ENCODE data around the gene PDE4D. TPM values are rescaled to one million over a fixed set of nuclear protein-coding genes. Genes with fewer than 3 reads are reported as not detected.

Gene PDE4D
- total and polyA plus RNA-seq, 2 experiments from 2014 or later, result 21.9 to 54.2 TPM

DNA sequence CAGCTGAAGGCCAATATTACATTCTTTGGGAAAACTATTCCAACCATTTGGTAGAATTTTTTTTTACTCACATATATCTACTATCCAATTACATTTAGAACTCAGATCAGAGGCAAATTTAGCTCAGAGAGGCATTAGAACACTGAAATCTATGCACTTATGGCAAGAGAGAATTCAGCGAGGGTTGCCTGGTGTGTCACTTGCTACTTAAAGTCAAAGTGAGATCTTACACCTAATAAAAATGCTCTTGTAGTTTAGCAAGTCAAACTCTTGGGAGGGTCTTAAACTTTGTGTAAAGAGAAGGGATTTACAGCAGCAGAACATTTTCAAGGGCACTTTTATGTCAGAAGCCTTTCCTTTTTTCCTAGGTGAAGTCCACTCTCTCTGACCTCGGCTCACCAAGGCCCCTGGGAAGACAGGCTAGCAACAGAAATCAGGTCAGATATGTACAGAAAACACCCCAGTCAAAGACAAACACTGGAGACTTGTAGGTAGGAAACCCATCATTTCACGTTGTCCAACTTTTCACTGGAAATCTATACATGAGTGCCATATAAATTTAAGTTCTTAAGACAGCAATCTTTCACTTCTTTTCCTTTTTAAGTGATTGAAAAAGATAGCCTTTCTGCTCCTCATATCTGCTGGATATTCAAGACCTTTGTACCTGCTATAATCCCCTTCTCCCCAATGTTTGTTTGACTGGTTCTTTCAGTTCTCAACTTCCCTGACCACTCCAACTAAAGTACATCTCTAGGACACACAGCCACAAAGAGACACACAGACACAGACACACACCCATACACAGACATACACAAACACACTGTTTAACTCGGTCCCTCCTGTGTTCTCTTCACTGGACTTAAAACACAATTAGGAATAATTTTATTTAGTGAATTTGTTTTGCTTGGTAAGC lies 635.8 kb downstream of the PDE4D start:
- no peak for DNase-seq (ENCODE audit: low read depth in 1 of 2, low spot score in 1 of 2)
- peaks cover 9% of the 10 kb centered on the region for H3K4me1 ChIP-seq (ENCODE audit: low read depth)
- no peak overlapping the region for H3K4me3 ChIP-seq
- H3K27me3 ChIP-seq, result no peaks in the 10 kb centered on the region
- H3K36me3 ChIP-seq, result no peaks in the 10 kb centered on the region
- TF ChIP-seq, protein P1, sequence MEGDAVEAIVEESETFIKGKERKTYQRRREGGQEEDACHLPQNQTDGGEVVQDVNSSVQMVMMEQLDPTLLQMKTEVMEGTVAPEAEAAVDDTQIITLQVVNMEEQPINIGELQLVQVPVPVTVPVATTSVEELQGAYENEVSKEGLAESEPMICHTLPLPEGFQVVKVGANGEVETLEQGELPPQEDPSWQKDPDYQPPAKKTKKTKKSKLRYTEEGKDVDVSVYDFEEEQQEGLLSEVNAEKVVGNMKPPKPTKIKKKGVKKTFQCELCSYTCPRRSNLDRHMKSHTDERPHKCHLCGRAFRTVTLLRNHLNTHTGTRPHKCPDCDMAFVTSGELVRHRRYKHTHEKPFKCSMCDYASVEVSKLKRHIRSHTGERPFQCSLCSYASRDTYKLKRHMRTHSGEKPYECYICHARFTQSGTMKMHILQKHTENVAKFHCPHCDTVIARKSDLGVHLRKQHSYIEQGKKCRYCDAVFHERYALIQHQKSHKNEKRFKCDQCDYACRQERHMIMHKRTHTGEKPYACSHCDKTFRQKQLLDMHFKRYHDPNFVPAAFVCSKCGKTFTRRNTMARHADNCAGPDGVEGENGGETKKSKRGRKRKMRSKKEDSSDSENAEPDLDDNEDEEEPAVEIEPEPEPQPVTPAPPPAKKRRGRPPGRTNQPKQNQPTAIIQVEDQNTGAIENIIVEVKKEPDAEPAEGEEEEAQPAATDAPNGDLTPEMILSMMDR (IDR thresholded peaks at IDR 0.05; ENCODE audit: low read depth, low read length), result no peak
- no peaks in the 10 kb centered on the region for H3K9me3 ChIP-seq (ENCODE audit: low read depth)
- H3K27ac ChIP-seq, result peak overlapping the region; percentile 60

GRCh38 chr5:59256331-59256730 lies 637.2 kb downstream of the PDE4D start:
- TF ChIP-seq, protein P1 (IDR thresholded peaks at IDR 0.05; ENCODE audit: low read depth, low read length), result no peak
- H3K4me1 ChIP-seq (ENCODE audit: low read depth), result peaks cover 9% of the 10 kb centered on the region
- no peaks in the 10 kb centered on the region for H3K27me3 ChIP-seq
- no peak overlapping the region for H3K27ac ChIP-seq
- no peak for DNase-seq (ENCODE audit: low read depth in 1 of 2, low spot score in 1 of 2)
- H3K36me3 ChIP-seq, result no peaks in the 10 kb centered on the region
- H3K4me3 ChIP-seq, result no peak overlapping the region
- no peaks in the 10 kb centered on the region for H3K9me3 ChIP-seq (ENCODE audit: low read depth)

GRCh38 chr5:59254055-59254687 lies 639.4 kb downstream of the PDE4D start:
- TF ChIP-seq, protein P1 (IDR thresholded peaks at IDR 0.05; ENCODE audit: low read depth, low read length), result no peak
- Histone ChIP-seq H3K9me3 (ENCODE audit: low read depth) (no peaks in the 10 kb centered on the region), H3K27ac (no peak overlapping the region), H3K4me3 (no peak overlapping the region), H3K4me1 (ENCODE audit: low read depth) (peaks cover 9% of the 10 kb centered on the region), H3K27me3 (no peaks in the 10 kb centered on the region), H3K36me3 (no peaks in the 10 kb centered on the region)
- DNase-seq (ENCODE audit: low read depth in 1 of 2, low spot score in 1 of 2), result no peak

- Histone ChIP-seq H3K27ac (no peak overlapping the region), H3K9me3 (ENCODE audit: low read depth) (no peaks in the 10 kb centered on the region), H3K36me3 (no peaks in the 10 kb centered on the region), H3K27me3 (no peaks in the 10 kb centered on the region), H3K4me1 (ENCODE audit: low read depth) (peaks cover 9% of the 10 kb centered on the region), H3K4me3 (no peak overlapping the region)
- no peak for DNase-seq (ENCODE audit: low read depth in 1 of 2, low spot score in 1 of 2)
- TF ChIP-seq, protein P1 (IDR thresholded peaks at IDR 0.05; ENCODE audit: low read depth, low read length), result no peak
Observed at GRCh38 chr5:59253625-59254024, 639.9 kb downstream of the PDE4D start.

DNA sequence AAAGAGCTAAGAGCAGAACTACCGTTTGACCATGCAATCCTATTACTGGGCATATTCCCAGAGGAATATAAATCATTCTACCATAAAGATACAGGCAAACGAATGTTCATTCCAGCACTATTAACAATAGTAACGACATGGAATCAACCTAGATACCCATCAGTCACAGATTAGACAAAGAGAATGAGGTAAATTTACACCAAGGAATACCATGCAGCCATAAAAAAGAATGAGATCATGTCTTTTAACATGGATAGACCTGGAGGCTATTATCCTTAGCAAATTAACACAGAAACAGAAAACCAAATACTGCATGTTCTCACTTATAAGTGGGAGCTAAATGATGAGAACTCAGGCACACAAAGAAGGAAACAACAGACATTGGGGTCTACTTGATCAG lies 641.9 kb downstream of the PDE4D start:
- Histone ChIP-seq H3K36me3 (no peaks in the 10 kb centered on the region), H3K27ac (no peak overlapping the region), H3K9me3 (ENCODE audit: low read depth) (no peaks in the 10 kb centered on the region), H3K4me3 (no peak overlapping the region), H3K4me1 (ENCODE audit: low read depth) (no peaks in the 10 kb centered on the region), H3K27me3 (no peaks in the 10 kb centered on the region)
- TF ChIP-seq, protein P1 (IDR thresholded peaks at IDR 0.05; ENCODE audit: low read depth, low read length), result no peak
- no peak for DNase-seq (ENCODE audit: low read depth in 1 of 2, low spot score in 1 of 2)

Data from cardiac muscle cell (in vitro differentiated cells and primary cell).